ENCODE measurements around the gene STK10. TPM values are rescaled to one million over a fixed set of nuclear protein-coding genes. Genes with fewer than 3 reads are reported as not detected.

STK10 gene
- total and polyA plus RNA-seq, 9 of the 15 experiments (the other 6 are each of a cell fraction or from before 2014, with no cell fraction given): 0.30 to 6.7 (median 2.4) TPM

- Histone ChIP-seq H3K27me3 (ENCODE audit: control insufficient read depth in 2 of 2, insufficient read depth in 2 of 2, low read length in 2 of 2) (no peaks in the 10 kb centered on the region), H3K9me3 (replicated peaks; ENCODE audit: control insufficient read depth, insufficient read depth, low read depth, low read length) (no peaks in the 10 kb centered on the region), H3K27ac (ENCODE audit: extremely low read depth, low read depth, low read length) (no peak overlapping the region), H2AFZ (ENCODE audit: low read depth, low read length) (no peak overlapping the region), H3K4me2 (ENCODE audit: insufficient read depth, low read length) (no peak overlapping the region), H3K36me3 (ENCODE audit: control insufficient read depth, insufficient read depth, low read length) (no peaks in the 10 kb centered on the region), H3K9ac (ENCODE audit: insufficient read depth in 1 of 2, low read depth in 2 of 2, low read length in 2 of 2) (no peak overlapping the region), H3K9me1 (ENCODE audit: control insufficient read depth, insufficient read depth, low read length) (no peaks in the 10 kb centered on the region), H3K4me1 (replicated peaks in 1 of 2; ENCODE audit: control insufficient read depth in 2 of 2, insufficient read depth in 2 of 2, low read length in 2 of 2) (peaks cover 9 to 10% of the 10 kb centered on the region in 2 experiments; a peak in 3 of 5 replicates), H4K20me1 (replicated peaks; ENCODE audit: control insufficient read depth, insufficient read depth, low read length) (0 out of 2 replicates have a peak, but pooled peaks cover under 1% of the 10 kb centered on the region), H3K79me2 (ENCODE audit: control insufficient read depth, insufficient read depth, low read length) (no peaks in the 10 kb centered on the region), H3K4me3 (no peak overlapping the region)
- in situ Hi-C loops (cut with MboI): no loop called here
- ATAC-seq: peak; percentile 45
- ChIA-PET POLR2A (no interaction called here), CTCF (ENCODE audit: low intra/inter-chr PET ratio) (interaction anchor here (0.6 kb wide), 1 partner anchor 41 kb away, joined by 4 read pairs; no protein-coding TSS in a partner anchor)
- intact Hi-C loops (cut with micrococcal nuclease): loop anchor here (10.0 kb wide), 2 partner anchors 275 to 415 kb away; no protein-coding TSS in a partner anchor
- BruUV-seq (replicated peaks): no TSS peak
- TF ChIP-seq CTCFL (IDR thresholded peaks at IDR 0.05; ENCODE audit: borderline replicate concordance, insufficient read depth, low read depth, low read length, poor library complexity, severe bottlenecking) (peak; percentile 63), YY1 (IDR thresholded peaks at IDR 0.05; ENCODE audit: borderline replicate concordance in 1 of 3, control insufficient read depth in 1 of 3, extremely low read depth in 1 of 3, insufficient read depth in 3 of 3, insufficient read length in 1 of 3, insufficient replicate concordance in 2 of 3, low read depth in 1 of 3, low read length in 2 of 3) (no peak)
- no peak for FAIRE-seq
- no peak for DNase-seq (ENCODE audit: extremely low read depth in 1 of 4, low spot score in 3 of 4)
- 30% methylated on average over 12 of the region's 12 CpGs for WGBS (ENCODE audit: insufficient coverage, low coverage, missing lambda C conversion rate)
These were observed 138.7 kb downstream of the STK10 start for GRCh38 chr5:172049226-172049796.
